Activated T-cell treated with anti-CD3 and anti-CD28 coated beads, Interleukin-2, amount 50 U/mL, for 1 hour (primary cell): Measurements from ENCODE around the gene NEUROG1.

Experiments used
- DNase-seq: peaks from one replicate; pipeline ENCODE4 v3.0.0-alpha.2; 2020

NEUROG1 gene

DNA sequence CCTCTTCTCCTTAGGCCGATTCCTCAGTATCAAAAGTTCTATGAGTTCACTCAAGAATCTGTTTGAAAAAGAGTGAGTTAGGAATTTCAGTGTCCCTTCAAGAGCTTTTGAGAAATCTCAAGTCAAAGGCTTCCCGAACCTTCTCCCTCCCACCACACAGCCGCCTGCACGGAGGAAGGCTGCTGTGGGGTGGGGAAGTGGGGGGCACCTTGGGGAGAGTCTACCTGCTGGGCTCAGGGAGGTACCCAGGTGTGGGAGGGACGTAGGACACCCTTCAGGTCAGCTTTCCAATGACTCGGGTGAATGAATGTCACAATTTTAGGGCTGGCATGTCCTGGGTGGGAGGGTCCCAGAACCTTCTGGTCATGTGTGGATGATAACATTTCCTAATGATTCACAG is 25.5 kb upstream of the NEUROG1 start:
- DNase-seq = no peak

DNA sequence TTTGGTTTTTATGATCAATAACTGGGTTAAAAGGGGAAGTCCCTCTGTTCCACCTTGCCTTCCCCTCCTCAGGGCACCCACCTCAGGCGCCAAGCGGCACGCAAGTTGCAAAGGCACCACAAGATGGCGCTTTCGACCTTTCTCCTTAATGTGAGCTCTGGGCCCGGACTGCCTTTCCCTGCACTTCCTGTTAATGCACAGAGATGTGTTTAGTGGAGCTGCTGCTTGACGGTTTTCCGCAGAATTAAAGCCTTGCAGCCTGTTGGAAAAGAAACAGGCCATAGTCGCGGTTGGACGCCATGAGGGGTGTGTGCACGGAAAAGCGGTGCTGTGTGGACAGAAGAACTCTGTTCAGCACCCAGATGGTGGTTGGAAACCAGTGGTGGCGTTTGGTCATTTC is 25.1 kb upstream of the NEUROG1 start:
- DNase-seq = peak; percentile 56

DNA sequence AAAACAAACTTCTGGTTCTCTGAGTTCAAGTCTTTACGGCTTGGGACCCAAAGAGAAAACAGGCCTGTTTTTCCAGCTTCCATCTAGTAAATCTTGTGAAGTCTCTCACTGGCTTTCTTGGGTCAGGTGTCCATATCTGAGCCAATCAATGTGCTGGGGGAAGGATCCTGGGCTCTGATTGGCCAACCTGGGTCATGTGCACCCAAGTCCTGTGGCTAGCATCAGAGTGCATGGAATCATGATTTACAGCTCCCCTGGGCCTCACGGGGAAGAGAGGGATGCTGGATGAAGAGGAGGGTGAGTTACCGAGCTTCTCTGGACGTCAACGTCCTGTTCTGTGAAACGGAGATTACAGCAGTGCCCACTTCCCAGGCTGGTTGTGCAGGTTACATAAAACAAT is 23.6 kb upstream of the NEUROG1 start:
- no peak for DNase-seq

DNA sequence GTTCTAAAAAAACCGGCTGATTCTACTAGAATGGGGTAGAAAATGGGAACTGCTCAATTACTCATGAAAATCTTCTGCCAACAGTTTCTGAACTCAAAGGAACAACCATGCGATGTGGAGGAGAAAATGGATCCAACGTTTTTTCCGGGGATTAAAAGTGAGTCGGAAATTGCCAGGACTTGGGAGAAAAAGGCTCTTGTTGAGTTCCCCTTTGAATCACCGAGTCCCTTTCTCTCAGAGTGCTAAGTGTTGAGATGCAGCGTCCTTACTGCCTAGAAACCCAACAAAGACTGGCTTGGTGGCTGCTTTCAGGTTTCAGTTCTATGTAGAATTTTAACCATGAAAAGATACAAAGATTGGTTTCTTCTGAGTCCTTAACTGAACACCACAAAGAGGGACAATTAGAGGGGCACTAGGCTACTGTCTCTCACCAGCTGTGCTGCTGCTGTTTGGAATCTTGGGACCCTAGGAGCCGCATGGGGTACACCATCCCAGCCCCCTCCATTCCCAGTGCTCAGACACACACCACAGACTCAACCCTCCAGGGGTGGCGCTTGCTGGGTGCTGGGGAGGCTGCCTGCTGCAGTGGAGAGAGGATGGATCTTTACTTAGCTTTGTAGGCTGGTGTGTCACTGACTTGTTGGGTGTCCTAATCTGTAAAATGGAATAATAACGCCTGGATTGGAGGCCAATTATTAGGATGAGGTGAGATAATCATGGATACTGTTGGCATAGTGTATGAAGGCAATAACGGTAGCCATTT is 21.5 kb upstream of the NEUROG1 start:
- DNase-seq = no peak

DNA sequence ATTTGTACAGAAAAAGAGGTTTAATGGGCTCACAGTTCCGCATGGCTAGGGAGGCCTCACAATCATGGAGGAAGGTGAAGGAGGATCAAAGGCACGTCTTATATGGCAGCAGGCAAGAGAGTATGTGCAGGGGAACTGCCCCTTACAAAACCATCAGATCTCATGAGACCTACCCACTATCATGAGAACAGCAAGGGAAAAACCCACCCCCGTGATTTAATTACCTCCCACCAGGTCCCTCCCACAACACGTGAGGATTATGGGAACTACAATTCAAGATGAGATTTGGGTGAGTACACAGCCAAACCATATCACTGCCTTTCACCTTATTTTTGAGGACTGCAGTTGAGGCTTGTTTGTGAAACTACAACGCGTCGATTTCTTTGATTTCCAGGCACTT is 20.9 kb upstream of the NEUROG1 start:
- DNase-seq = no peak

DNA sequence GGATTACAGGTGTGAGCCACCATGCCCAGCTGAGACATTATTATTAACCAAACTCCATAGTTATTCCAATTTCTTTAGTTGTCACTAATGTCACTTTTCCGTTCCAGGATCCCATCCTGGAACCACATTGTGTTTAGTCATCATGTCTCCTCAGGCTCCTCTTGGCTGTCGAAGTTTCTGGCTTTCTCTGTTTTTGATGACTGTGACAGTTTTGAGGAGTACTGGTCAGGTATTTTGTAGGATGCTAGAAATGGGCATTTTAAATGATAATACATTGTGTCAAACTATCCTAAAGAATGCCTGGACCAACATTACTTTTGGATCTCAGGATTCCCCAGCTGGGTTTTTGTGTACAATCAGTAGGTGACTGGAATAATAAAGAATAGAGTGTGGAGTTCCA is 19.8 kb upstream of the NEUROG1 start:
- no peak for DNase-seq

DNA sequence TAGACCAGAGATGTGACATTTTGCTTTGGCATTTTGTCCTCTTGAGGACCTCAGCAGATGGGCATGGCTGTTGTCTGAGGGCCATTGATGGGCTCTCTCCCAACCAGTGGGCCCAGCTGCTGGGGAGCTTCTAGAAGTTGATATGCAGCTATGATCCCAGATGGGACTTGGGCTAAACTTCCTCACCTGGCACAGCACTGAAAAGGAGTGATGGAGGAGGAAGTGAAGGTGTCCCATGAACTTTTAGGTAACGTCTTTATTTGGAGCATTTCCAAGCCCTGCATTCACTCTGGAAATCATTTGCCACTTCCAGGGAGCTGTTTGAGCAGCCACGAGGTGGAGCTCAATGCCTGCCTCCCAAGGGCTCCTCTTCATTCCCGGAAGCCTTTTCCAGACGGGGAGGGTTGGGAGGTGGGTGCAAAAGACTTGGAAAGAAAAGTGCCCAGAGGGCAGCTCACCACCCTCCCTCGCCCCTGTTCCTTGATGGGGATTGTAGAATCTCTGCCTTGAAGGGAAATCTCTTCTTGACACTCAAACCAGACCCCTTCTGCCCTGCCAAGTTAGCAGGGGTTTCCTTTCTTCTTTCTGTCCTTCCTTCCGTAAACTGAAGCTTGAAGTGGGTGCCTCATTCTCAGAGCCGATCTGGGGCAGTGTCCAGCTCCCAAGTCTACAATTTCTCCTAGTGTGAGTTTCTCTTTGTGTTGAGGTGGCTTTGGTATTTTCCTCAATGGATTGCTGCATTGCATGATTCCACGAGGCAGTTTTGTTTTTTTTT is 18.1 kb upstream of the NEUROG1 start:
- no peak for DNase-seq

DNA sequence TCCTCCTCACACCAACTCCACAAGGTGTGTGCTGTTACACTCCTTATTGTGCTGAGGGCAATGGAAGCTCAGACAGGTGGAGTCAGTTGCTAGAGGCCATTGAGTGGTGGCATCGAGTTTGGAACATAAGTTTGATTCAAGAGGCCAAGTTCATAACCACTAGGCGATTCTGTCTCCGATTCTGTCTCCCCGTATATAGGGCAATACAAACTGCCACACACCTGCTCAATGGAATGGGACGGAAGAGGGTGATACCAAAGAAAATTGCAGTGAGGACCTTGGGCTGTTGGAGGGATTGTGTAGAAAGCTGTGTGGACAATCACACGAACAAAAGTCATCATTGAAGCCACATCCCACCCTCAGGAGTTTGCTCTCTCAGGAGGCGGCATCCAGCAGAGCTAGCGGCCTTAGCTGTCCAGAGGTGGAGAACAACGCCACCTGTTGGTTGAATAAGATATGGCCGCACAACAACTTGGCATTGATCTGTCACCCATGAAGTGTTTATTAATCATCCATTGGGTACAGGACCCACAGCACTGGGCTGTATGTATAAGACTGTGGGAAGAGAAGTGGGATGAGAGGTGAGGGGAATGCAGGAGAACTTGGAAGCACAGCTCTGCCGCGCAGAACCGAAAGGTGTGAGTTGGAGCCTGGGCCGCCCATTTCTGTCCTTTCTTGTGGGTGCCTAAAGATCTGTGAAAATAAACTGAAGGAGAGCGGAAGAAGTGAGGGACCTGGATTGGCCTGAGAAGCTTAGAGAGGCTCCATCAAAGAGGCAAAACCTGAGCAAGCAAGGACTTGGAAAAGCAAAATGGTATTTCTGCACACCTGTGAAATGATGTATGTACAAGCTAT is 16.1 kb upstream of the NEUROG1 start:
- peak; percentile 35 for DNase-seq

DNA sequence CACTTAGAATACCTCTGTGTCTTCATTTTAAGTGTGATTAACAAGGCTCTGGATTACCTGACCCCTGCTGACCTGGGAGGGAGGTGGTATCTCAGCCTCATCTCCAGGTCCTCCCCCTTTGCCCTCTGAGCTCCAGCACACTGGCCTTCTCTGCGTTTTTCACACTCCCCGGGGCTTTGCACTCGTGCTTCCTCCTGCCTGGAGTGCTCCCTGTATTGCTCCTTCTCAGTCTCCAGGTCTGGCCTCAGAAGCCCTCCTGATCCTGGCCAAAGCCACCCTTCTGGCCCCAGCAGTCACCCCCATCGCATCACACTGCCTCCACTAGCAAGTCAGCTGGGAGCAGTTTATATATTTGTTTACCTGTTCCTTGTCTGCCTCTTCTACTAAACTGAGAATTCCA is 13.6 kb upstream of the NEUROG1 start:
- DNase-seq = no peak

DNA sequence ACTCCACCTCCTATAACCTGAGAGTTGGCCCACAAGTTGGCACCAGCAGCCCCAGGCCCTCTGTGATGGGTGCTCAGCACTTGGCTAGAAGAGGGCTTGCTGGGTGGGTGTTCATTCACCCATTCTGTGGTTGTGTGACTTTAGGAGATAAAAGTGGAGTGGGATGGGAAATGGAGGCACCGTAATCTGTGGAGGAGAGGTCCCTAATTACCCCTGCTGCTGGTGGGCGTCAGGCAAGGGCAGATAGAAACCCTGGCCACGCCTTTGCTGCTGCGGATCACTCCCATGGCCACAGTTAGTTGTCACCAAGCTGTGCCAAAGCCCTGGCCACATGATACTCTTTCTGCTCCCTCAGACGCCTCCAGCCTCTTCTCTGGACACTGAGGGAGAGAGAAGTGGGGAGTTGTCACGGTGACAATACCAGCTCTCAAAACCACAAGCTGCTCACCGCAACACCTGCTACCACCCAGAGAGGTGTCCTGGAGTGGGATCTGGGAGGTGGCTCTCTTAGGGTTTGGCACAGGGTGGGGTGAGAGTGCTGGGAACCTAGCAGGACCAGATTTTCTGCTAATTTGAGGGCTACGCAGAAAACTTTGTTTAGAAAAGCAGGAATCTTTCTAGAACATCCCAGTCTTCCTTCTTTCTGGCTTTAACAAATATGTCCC is 12.0 kb upstream of the NEUROG1 start:
- no peak for DNase-seq

DNA sequence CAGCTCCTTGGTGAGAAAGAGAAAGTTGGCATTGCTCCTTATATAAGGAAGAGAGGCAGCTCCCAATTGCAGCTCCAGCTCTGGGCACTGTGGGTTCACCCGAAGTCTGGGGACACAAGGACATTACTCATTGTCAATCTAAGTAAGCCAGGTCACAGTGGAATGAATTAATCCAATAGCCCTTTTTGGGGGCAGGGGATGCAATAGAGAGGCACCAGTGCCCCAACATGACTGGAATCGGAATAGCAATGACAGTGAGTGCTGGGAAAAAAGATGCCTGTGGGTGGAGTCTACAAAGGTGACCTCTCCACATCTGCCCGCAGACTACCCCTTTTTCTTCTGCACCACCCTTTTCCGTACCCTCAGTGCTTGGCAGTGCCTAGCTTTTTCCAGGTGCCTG is 11.1 kb upstream of the NEUROG1 start:
- DNase-seq = no peak

DNA sequence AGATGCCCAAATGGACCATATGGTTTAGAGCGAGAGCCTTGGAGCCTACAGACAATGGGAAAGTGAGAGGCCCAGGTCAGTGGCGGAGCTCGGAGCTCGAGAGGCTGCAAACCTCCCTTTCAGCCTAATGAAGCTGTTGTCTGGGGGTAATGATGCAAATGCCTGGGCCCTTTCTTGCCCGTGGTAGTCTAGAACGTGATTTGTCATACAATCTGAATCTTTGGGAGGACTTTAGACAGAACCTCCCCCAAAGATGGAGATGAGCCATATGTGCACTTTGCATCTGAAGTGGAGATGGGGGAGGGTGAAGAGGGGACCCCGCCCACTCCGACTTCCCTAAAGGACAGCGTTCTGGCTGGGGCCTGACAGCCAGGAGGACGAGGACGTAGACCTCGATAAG is 10.3 kb upstream of the NEUROG1 start:
- no peak for DNase-seq

DNA sequence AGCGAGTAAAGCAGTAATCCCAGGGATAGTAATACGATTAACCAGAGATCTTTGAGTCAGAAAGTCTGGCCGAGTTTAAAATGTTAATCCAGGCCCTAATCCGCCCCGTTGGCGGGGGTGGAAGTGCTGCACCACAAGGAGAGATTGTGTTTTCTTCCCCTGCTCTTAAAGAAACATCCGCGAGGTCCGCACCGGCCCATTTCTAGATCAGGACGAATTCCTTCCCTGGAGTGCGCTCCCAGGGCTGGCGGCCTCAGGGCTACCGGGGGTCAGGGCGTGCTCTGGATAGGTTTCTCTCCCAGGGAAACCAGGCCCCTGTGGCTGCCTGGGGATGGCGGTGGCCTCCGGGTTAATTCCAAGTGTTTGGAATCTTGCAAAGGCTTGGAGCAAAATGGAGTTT is 9.3 kb upstream of the NEUROG1 start:
- no peak for DNase-seq

DNA sequence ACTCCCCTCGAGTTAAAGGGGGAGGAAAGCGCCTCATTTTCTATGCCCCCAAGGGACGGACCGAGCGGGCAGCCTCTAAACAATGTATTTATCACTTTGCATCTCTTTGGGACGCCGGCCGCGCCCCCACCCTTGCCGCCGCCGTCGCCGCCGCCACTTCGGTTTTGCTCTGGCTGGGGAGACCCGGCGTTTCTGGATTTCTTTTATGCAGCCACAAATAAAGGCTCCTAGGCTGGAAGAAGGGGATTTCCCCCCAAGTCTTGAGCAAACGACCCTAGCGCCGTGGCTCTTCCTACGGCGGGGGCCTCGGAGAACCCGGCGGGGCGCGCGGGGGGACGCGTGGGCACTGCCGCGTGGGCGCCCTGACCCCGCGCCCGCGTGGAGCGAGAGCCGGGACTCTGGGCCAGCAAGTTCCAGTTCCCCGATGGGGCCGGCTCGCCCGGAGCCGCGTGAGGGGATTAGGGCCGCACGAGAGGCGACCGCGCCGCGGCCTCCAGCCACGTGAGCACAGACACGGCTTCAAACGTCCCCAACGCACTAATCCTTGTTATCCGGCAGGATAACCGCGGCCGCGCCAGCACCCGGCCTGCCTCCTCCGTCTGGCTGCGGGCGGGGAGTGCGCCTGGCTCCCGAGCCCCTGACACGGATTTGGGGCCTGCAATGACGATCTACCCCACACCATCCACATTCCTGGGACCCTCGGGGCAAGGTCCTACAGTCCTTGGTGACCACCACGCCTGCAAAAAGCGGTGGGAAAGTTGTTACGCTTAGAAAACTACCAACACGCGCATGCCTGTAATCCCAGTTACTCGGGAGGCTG is 7.9 kb upstream of the NEUROG1 start:
- DNase-seq = no peak

DNA sequence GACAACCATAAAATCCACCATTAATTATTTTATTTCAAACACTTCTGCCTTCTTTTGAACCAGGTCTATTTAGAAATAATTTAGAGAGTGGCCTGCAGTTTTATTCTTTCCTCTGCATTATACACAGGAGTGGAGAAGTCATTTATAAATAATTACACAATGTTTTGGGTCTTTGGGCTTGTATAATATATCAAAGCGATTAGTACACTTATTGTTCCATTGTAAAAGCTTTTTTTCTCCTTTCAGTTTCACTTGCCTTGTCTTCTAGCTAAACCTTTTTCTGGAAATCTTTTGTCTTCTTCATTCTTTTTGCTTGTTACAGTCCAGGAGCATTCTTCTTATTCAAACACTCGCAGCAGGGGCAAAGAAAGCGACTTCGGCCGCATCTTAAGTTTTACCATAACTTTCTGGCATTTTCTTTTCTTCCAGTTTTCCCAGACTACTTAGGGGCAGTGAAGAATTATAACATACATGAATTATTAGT is 7.3 kb upstream of the NEUROG1 start:
- DNase-seq = no peak

DNA sequence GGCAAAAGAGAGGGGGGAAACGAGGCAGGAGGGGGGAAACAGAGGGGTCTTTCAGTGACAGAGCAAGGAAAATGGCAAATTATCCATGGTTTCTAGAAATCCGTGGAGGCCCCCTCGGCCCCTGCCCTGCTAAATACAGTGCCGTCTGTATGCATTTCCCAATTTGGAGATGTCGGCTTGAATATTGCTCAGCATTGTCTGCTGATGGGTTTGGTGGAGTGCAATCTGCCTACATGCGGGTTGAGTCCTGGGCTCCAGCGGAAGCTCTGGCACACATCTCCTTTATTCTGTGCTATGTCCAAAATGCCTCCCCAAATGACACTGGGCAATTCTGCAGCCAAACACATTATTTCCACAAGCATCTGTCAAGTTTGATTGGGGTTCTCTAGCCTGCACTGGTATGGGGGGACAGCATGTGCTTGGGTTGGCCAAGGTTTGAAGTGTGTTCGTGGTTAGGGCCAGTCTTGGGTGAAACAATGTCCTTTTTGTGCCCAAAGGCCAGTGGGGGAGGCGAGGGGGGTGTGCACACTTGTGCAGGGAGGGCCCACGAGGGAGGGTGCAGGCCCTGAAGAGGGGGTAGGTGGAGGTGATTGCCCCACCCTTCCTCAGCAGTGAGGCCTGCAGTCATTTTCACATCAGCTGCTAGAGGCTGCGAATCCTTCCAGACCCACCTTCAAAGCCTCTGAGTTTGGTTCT is 6.2 kb upstream of the NEUROG1 start:
- no peak for DNase-seq

DNA sequence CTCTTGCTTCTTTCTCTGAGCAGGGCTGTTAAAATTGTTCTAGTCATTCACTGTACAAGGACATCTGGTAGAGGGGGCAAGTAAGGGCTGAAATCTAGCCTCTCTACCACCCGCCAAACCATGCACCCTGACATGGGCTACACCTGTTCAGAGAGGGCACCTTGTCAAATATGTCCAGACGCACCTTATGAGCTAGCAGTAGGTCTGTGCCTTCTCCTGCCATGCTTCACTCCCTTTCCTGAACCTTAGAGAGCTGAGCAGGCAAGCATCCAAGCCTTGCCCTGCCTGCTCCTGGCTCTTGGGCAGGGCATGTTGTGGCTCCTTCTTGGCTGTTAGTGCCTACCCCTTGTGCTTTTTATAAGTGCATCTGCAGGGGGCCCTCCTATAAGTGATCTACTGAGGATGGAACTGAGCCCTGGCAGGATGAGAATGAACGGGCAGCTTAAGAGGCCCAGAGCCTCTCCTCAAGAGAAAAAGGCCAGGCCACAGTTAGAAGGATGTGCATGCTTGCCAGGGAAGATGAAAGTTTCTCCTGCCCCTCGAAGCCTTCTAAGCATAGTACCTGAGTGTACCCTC is 3.8 kb upstream of the NEUROG1 start:
- DNase-seq = no peak

DNA sequence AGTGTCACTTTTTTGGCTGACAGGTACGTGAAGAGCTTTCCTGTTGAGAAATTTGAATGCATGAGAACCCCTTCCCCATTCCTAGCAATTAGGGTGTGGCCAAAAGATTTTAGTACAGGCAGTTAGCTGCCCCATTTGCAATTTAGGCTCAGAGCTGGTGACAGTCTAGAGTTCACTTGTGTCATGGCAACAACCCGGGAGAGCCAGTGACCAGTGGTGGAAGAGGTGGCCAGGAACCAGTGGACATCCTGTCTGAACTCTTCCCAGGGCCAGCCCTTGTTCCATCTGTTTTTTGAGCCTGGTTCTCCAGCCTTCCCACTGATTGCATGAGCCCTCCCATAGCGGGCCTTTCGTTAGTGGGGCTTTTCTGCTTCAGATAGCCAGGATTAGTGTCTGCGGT is 2.5 kb upstream of the NEUROG1 start:
- no peak for DNase-seq

DNA sequence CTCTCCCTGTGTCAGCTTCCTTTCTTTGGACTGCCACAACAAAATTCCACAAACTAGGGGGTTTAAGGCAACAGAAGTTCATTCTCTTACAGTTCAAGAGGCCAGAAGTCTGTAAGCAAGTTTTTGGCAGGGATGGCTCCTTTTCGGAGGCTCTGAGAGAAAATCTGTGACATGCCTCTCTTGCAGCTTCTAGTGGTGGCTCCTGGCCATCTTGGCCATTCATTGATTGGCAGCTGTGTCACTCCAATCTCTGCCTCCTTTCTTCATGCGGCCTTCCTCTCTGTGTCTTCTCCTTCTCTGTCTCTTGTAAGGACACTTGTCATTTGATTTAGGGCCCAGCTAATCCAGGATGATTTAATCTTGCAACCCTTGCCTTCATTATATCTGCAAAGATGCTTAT is 2.0 kb upstream of the NEUROG1 start:
- DNase-seq = no peak

DNA sequence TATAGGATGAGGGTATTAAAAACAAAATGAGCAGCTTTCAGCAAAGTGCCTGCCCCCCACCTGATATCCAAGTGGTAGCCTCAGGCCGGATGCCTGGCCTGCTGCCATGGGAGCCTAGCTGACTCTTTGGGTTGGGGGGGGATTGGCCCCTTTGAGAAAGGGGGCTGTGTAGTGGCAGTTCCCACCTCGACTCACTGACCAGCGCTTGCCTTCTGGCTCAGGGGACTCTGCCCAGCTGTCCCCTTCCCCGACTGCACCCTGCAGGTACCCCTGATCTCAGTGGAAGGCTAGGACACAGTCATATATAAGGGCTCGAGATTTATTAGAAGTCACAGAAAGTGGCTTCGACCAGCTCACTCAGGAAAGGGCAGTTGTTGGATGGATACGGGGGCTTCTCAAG is 1.5 kb upstream of the NEUROG1 start:
- no peak for DNase-seq

DNA sequence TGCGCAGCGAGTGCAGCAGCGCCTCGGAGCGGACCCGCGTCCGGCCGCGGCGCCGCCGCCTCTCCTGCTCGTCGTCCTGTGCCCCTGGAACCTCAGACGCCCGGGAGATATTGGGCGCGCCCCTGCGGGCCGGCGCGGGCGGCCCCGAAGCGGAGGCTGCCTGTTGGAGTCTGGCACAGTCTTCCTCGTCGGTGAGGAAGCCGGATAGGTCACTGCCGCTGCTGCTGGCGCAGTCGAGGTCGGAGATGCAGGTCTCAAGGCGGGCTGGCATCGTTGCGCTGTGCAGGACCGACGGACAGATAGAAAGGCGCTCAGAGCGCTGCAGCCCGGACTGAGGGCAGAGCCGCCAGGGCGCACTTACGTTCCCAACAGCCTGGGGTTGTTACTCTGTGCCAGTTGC is 344 bp downstream of the NEUROG1 start:
- DNase-seq = no peak
